Activated CD4-positive, alpha-beta T cell treated with anti-CD3 and anti-CD28 coated beads, Interleukin-2, amount 10 ng/mL, durations not matched to agents 7 days and 5 days (primary cell): ENCODE results near the gene LMX1B. TPM values are rescaled to one million over a fixed set of nuclear protein-coding genes. Genes with fewer than 3 reads are reported as not detected.

Experiments used
- CTCF ChIA-PET: fragments of 350-600 bp; sonication (Branson Sonifier 250); formaldehyde crosslinking; loops from one replicate; lab custom pipeline; 2021; ENCODE audit warnings: antibody characterized with exemption; lab: Charles Lee
- POLR2A ChIA-PET: fragments of 350-600 bp; sonication (Branson Sonifier 250); formaldehyde crosslinking; loops from one replicate; lab custom pipeline; 2021; ENCODE audit warnings: antibody characterized with exemption; lab: Charles Lee
- DNase-seq: peaks from one replicate; pipeline ENCODE4 v3.0.0-alpha.2; 2020
- H3K27ac Mint-ChIP-seq: one replicate; pipeline ENCODE4 v1.8.0; 2021; ENCODE audit warnings: mild to moderate bottlenecking, moderate library complexity, mixed read lengths
- H3K27me3 Mint-ChIP-seq: one replicate; pipeline ENCODE4 v1.8.0; 2021; ENCODE audit warnings: mixed read lengths
- H3K36me3 Mint-ChIP-seq: one replicate; pipeline ENCODE4 v1.8.0; 2021; ENCODE audit warnings: low read depth, mixed read lengths
- H3K4me1 Mint-ChIP-seq: one replicate; pipeline ENCODE4 v1.8.0; 2021; ENCODE audit warnings: mixed read lengths
- H3K4me3 Mint-ChIP-seq: one replicate; pipeline ENCODE4 v1.8.0; 2021; ENCODE audit warnings: mild to moderate bottlenecking, moderate library complexity, mixed read lengths
- H3K9me3 Mint-ChIP-seq: one replicate; pipeline ENCODE4 v1.8.0; 2021; ENCODE audit warnings: mixed read lengths
- total RNA-seq, 2 experiments: library from RNA; stranded (reverse); gene quantifications; one replicate each; pipeline ENCODE4 v1.2.3, GENCODE V29; 2021

The LMX1B gene
- total RNA-seq, 2 experiments from 2014 or later, result not detected

- no peak overlapping the region for H3K27ac Mint-ChIP-seq
- H3K9me3 Mint-ChIP-seq, result no peaks in the 10 kb centered on the region
- peaks cover 78% of the 10 kb centered on the region for H3K27me3 Mint-ChIP-seq
- peaks cover 26% of the 10 kb centered on the region for H3K4me1 Mint-ChIP-seq
- no peak for DNase-seq
- no peaks in the 10 kb centered on the region for H3K36me3 Mint-ChIP-seq
- no peak overlapping the region for H3K4me3 Mint-ChIP-seq
- CTCF ChIA-PET, result no interaction called here
- POLR2A ChIA-PET, result no interaction called here
Observed at GRCh38 chr9:126615791-126616447, 2.2 kb downstream of the LMX1B start.

DNA sequence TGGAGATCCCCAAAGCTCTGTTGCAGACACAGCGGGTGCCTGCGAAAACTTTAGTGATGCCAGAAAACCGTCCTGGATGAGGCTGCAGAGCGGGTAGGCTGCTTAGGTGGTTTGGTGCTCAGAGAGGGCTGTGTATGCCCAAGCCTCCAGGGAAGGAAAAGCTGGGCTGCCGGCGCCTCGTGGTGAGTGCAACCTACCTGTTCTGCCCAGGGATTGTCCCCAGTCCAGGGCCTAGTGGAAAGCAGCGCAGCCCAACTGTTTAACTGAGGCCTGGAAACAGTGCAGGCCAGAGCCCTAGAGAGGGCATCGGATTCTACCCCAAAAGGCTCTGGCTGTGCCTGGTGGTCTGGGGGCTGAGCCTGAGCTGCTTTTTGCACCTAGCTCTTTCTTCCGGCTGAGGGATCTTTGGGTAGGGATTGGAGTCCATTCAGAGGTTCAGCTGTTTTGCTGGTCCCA is 2.8 kb downstream of the LMX1B start:
- CTCF ChIA-PET, result interaction anchor here (0.6 kb wide), 1 partner anchor 33 kb away, joined by 3 read pairs; no protein-coding TSS in a partner anchor
- no peak overlapping the region for H3K27ac Mint-ChIP-seq
- peak overlapping the region; percentile 8 for H3K4me3 Mint-ChIP-seq
- POLR2A ChIA-PET, result no interaction called here
- no peaks in the 10 kb centered on the region for H3K9me3 Mint-ChIP-seq
- no peak for DNase-seq
- H3K4me1 Mint-ChIP-seq, result peaks cover 22% of the 10 kb centered on the region
- H3K36me3 Mint-ChIP-seq, result no peaks in the 10 kb centered on the region
- H3K27me3 Mint-ChIP-seq, result peaks cover 78% of the 10 kb centered on the region

DNA sequence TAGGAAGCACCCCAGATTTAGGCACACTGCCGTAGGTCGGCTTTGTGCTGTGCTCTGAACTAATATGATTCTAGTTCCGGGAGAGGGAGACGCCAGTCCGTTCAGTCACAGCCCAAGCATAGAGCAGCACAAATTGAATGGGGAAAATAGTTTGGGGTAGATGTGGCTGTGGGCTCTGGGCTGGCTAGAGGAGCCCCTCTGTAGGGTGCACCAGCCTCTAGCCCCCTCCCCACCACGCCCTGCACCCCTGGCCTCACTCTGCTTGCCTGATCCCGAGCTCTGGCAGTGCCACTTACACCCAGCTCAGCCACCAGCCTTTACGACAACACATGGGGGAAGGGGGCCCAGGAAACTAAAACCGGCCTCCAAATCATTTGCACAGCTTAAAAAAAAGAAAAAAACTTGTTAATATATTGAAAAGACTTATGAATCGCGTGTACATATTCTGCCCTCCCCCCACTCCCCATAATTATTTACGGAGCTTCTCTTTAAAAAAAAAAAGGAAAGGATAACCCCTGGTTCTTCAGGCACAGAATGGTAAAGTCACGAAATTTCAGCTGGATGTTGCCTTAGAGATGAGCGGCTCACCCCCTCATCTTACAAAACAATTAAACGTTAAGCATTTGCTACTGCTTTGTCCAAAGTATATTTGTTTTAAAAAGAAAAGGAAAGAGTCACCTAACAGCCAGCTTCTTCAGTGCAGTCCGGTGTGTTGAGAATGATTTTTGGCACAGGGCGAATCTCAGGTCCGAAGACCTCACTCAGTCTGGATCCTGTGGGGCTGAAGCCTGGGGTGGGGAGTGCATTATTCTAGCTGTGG is 3.5 kb downstream of the LMX1B start:
- no peaks in the 10 kb centered on the region for H3K9me3 Mint-ChIP-seq
- ChIA-PET CTCF (interaction anchor here (0.6 to 0.8 kb wide), 3 partner anchors 11 to 54 kb away, joined by 3 read pairs; no protein-coding TSS in a partner anchor), POLR2A (no interaction called here)
- peaks cover 18% of the 10 kb centered on the region for H3K4me1 Mint-ChIP-seq
- no peaks in the 10 kb centered on the region for H3K36me3 Mint-ChIP-seq
- H3K4me3 Mint-ChIP-seq, result peak overlapping the region; percentile 8
- H3K27ac Mint-ChIP-seq, result no peak overlapping the region
- H3K27me3 Mint-ChIP-seq, result peaks cover 78% of the 10 kb centered on the region
- DNase-seq, result no peak

GRCh38 chr9:126617823-126618165 is 4.1 kb downstream of the LMX1B start:
- POLR2A ChIA-PET, result no interaction called here
- no peak for DNase-seq
- CTCF ChIA-PET, result interaction anchor here (0.6 kb wide), 1 partner anchor 53 kb away, joined by 3 read pairs; no protein-coding TSS in a partner anchor
- Mint-ChIP-seq H3K36me3 (no peaks in the 10 kb centered on the region), H3K27me3 (peaks cover 81% of the 10 kb centered on the region), H3K4me3 (no peak overlapping the region), H3K9me3 (no peaks in the 10 kb centered on the region), H3K27ac (no peak overlapping the region), H3K4me1 (peaks cover 18% of the 10 kb centered on the region)

- Mint-ChIP-seq H3K36me3 (no peaks in the 10 kb centered on the region), H3K9me3 (no peaks in the 10 kb centered on the region), H3K27me3 (peaks cover 81% of the 10 kb centered on the region), H3K4me3 (no peak overlapping the region), H3K27ac (peak overlapping the region; percentile 31), H3K4me1 (peaks cover 14% of the 10 kb centered on the region)
- no peak for DNase-seq
- CTCF ChIA-PET, result no interaction called here
- POLR2A ChIA-PET, result no interaction called here
Observed at GRCh38 chr9:126618190-126618584, 4.5 kb downstream of the LMX1B start.

GRCh38 chr9:126618585-126619360 is 5.0 kb downstream of the LMX1B start:
- POLR2A ChIA-PET, result no interaction called here
- Mint-ChIP-seq H3K4me3 (no peak overlapping the region), H3K27me3 (peaks cover 87% of the 10 kb centered on the region), H3K4me1 (peaks cover 14% of the 10 kb centered on the region), H3K9me3 (no peaks in the 10 kb centered on the region), H3K27ac (no peak overlapping the region), H3K36me3 (no peaks in the 10 kb centered on the region)
- DNase-seq, result no peak
- CTCF ChIA-PET, result no interaction called here

GRCh38 chr9:126619361-126620135 is 5.8 kb downstream of the LMX1B start:
- Mint-ChIP-seq H3K27ac (no peak overlapping the region), H3K4me3 (no peak overlapping the region), H3K36me3 (no peaks in the 10 kb centered on the region), H3K4me1 (peaks cover 12% of the 10 kb centered on the region), H3K27me3 (peaks cover 91% of the 10 kb centered on the region), H3K9me3 (no peaks in the 10 kb centered on the region)
- CTCF ChIA-PET, result no interaction called here
- no peak for DNase-seq
- POLR2A ChIA-PET, result no interaction called here

DNA sequence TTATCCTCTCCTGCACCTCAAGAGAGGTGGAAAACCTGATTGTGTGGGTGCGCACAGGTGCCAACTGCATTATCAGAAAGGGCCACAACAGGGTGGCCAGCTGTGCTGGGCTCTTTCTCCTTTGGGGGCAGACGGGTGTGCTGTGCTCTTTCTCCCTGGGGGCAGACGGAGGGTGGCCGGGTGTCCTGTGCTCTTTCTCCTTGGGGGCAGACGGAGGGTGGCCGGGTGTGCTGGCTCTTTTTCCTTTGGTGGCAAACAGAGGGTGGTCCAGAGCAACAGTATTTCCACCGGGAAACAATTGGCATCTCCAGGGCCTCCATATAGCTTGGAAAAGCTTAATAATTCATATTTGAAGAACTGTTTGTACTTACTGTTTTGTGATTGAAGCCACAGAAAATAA is 6.8 kb downstream of the LMX1B start:
- Mint-ChIP-seq H3K36me3 (no peaks in the 10 kb centered on the region), H3K27me3 (peaks cover 94% of the 10 kb centered on the region), H3K4me3 (no peak overlapping the region), H3K27ac (no peak overlapping the region), H3K9me3 (no peaks in the 10 kb centered on the region), H3K4me1 (peaks cover 11% of the 10 kb centered on the region)
- DNase-seq, result no peak
- POLR2A ChIA-PET, result no interaction called here
- CTCF ChIA-PET, result interaction anchor here (0.6 kb wide), 1 partner anchor 290 kb away, joined by 4 read pairs; no protein-coding TSS in a partner anchor

DNA sequence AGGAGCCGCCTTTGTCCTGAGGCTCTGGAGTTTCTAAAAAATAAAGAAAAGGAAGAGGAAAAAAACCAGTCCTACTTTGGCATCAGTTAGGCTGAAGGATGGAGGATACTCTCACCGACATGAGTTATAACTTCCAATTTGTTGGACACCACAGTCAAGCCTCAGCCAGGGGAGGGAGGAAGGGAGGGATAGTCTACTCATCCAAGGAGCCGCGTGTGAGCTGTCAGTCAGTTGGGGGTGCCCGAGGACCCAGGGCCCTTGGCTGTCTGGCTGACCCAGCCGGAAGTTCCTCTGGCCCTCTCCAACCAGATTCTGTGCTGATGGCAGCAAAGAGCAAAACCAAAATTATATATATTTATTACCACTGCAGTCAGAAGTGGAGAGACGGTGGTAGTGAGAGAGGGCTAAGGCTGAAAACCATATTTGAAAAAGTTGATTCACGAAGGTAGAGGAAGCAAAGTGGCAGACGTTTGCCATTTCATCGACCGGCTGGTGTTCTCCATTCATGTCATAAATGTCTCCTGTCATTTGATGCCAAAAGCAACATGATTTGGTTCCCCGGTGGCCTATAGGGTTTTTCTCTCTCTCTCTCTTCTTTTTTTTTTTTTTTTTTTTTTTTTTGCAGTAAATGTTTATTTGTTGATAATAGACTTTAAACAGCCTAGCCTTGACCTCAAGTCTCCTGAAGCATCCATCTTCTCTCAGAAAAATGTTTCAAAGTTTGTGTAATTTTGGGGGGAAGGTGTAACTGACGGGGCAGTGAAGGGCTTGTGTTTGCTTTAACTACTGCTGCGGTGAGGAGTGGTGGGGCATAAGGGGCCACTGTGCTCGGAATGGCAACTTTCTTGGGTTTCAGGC is 7.6 kb downstream of the LMX1B start:
- H3K4me3 Mint-ChIP-seq, result no peak overlapping the region
- CTCF ChIA-PET, result no interaction called here
- no peak for DNase-seq
- H3K27me3 Mint-ChIP-seq, result peaks cover 93% of the 10 kb centered on the region
- H3K4me1 Mint-ChIP-seq, result peaks cover 14% of the 10 kb centered on the region
- POLR2A ChIA-PET, result no interaction called here
- H3K27ac Mint-ChIP-seq, result no peak overlapping the region
- no peaks in the 10 kb centered on the region for H3K36me3 Mint-ChIP-seq
- H3K9me3 Mint-ChIP-seq, result no peaks in the 10 kb centered on the region

GRCh38 chr9:126621919-126622735 is 8.4 kb downstream of the LMX1B start:
- DNase-seq, result no peak
- Mint-ChIP-seq H3K27ac (no peak overlapping the region), H3K27me3 (peaks cover 91% of the 10 kb centered on the region), H3K4me1 (peaks cover 12% of the 10 kb centered on the region), H3K4me3 (no peak overlapping the region), H3K36me3 (no peaks in the 10 kb centered on the region), H3K9me3 (no peaks in the 10 kb centered on the region)
- CTCF ChIA-PET, result interaction anchor here (0.6 kb wide), 1 partner anchor 92 kb away, joined by 4 read pairs; no protein-coding TSS in a partner anchor
- POLR2A ChIA-PET, result no interaction called here

GRCh38 chr9:126623314-126623666 is 9.6 kb downstream of the LMX1B start:
- Mint-ChIP-seq H3K4me3 (no peak overlapping the region), H3K27ac (no peak overlapping the region), H3K27me3 (peaks cover 91% of the 10 kb centered on the region), H3K4me1 (peaks cover 10% of the 10 kb centered on the region), H3K36me3 (no peaks in the 10 kb centered on the region), H3K9me3 (no peaks in the 10 kb centered on the region)
- CTCF ChIA-PET, result no interaction called here
- POLR2A ChIA-PET, result no interaction called here
- no peak for DNase-seq
